Measurements from ENCODE around the gene LPIN2. TPM values are rescaled to one million over a fixed set of nuclear protein-coding genes. Genes with fewer than 3 reads are reported as not detected.

The LPIN2 gene
- total RNA-seq, 4 donors from 2014 or later, result 4.9 to 9.1 (median 8.2) TPM

GRCh38 chr18:2979129-2979528 lies 33.8 kb downstream of the LPIN2 start:
- no peak for DNase-seq
- H3K9me3 ChIP-seq, result no peaks in the 10 kb centered on the region
- peak overlapping the region; percentile 37 to 70 (median 51) for H3K27ac ChIP-seq
- TF ChIP-seq CTCF (IDR thresholded peaks at IDR 0.05 in 4 of 5, conservative IDR thresholded peaks at IDR 0.05 in 1 of 5) (no peak), POLR2A (IDR thresholded peaks at IDR 0.05) (no peak)
- no peak overlapping the region for H3K4me3 ChIP-seq
- in situ Hi-C loops (cut with MboI; ENCODE audit: low sequenced_read_pairs in 4 of 4), result no loop called here
- H3K4me1 ChIP-seq, result peaks cover 21 to 48% of the 10 kb centered on the region in 2 donors
- H3K27me3 ChIP-seq, result no peaks in the 10 kb centered on the region
- H3K36me3 ChIP-seq, result no peaks in the 10 kb centered on the region
- ATAC-seq, result no peak
- intact Hi-C loops (cut with DNase I; ENCODE audit: low total_unique reads), result no loop called here

GRCh38 chr18:2978661-2979106 lies 34.3 kb downstream of the LPIN2 start:
- ATAC-seq, result no peak
- H3K9me3 ChIP-seq, result no peaks in the 10 kb centered on the region
- no peak overlapping the region for H3K4me3 ChIP-seq
- H3K27ac ChIP-seq, result peak overlapping the region; percentile 37 to 70 (median 51)
- peaks cover 21 to 48% of the 10 kb centered on the region in 2 donors for H3K4me1 ChIP-seq
- intact Hi-C loops (cut with DNase I; ENCODE audit: low total_unique reads) (no loop called here), in situ Hi-C loops (cut with MboI; ENCODE audit: low sequenced_read_pairs in 4 of 4) (no loop called here)
- no peaks in the 10 kb centered on the region for H3K36me3 ChIP-seq
- TF ChIP-seq POLR2A (IDR thresholded peaks at IDR 0.05) (no peak), CTCF (IDR thresholded peaks at IDR 0.05 in 4 of 5, conservative IDR thresholded peaks at IDR 0.05 in 1 of 5) (no peak)
- no peaks in the 10 kb centered on the region for H3K27me3 ChIP-seq
- DNase-seq, result no peak

- ATAC-seq (no peak), DNase-seq (no peak)
- H3K4me1 ChIP-seq, result peaks cover 21 to 52% of the 10 kb centered on the region in 2 donors
- H3K4me3 ChIP-seq, result no peak overlapping the region
- H3K36me3 ChIP-seq, result no peaks in the 10 kb centered on the region
- in situ Hi-C loops (cut with MboI; ENCODE audit: low sequenced_read_pairs in 4 of 4), result no loop called here
- TF ChIP-seq CTCF (IDR thresholded peaks at IDR 0.05 in 4 of 5, conservative IDR thresholded peaks at IDR 0.05 in 1 of 5), result no peak
- no peak for TF ChIP-seq POLR2A (IDR thresholded peaks at IDR 0.05)
- peak overlapping the region; percentile 37 to 70 (median 51) for H3K27ac ChIP-seq
- no peaks in the 10 kb centered on the region for H3K27me3 ChIP-seq
- H3K9me3 ChIP-seq, result no peaks in the 10 kb centered on the region
- intact Hi-C loops (cut with DNase I; ENCODE audit: low total_unique reads), result no loop called here
These were observed 34.7 kb downstream of the LPIN2 start for GRCh38 chr18:2978208-2978607.

- TF ChIP-seq CTCF (IDR thresholded peaks at IDR 0.05 in 4 of 5, conservative IDR thresholded peaks at IDR 0.05 in 1 of 5) (no peak), POLR2A (IDR thresholded peaks at IDR 0.05) (no peak)
- intact Hi-C loops (cut with DNase I; ENCODE audit: low total_unique reads), result no loop called here
- Histone ChIP-seq H3K36me3 (no peaks in the 10 kb centered on the region), H3K4me3 (no peak overlapping the region), H3K27ac (peak overlapping the region in 1 of 4 donors; percentile 1), H3K27me3 (no peaks in the 10 kb centered on the region), H3K9me3 (no peaks in the 10 kb centered on the region), H3K4me1 (peaks cover 21 to 51% of the 10 kb centered on the region in 2 donors)
- ATAC-seq (no peak), DNase-seq (no peak)
- in situ Hi-C loops (cut with MboI; ENCODE audit: low sequenced_read_pairs in 4 of 4), result no loop called here
These were observed 36.5 kb downstream of the LPIN2 start for GRCh38 chr18:2976218-2977132.

Data from gastrocnemius medialis (tissue), 4 donors.